ENCODE data around the gene TOMM34.

DNA sequence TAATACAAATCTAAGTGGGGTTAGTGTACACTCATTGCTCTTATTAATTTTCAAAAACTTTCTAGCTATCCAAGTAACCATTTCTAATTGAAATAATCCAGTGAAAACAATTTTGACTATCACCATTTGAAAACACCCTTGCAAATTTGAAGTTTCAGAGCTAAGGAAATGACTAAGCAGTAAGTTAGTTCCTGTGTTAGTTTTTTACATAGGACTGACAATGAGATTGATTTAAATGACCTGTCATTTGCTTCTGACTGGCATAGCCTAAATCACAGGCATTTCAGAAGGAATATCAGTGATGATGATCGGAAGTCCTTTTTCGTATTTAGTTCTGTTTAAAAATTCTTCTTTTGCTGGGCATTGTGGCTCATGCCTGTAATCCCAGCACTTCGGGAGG, 33.1 kb upstream of the TOMM34 start:
- no peak for TF ChIP-seq POLR2AphosphoS5 (IDR thresholded peaks at IDR 0.05; ENCODE audit: low read depth, low read length)
- no peak for TF ChIP-seq CTCF (IDR thresholded peaks at IDR 0.05)
- TF ChIP-seq, protein P1, sequence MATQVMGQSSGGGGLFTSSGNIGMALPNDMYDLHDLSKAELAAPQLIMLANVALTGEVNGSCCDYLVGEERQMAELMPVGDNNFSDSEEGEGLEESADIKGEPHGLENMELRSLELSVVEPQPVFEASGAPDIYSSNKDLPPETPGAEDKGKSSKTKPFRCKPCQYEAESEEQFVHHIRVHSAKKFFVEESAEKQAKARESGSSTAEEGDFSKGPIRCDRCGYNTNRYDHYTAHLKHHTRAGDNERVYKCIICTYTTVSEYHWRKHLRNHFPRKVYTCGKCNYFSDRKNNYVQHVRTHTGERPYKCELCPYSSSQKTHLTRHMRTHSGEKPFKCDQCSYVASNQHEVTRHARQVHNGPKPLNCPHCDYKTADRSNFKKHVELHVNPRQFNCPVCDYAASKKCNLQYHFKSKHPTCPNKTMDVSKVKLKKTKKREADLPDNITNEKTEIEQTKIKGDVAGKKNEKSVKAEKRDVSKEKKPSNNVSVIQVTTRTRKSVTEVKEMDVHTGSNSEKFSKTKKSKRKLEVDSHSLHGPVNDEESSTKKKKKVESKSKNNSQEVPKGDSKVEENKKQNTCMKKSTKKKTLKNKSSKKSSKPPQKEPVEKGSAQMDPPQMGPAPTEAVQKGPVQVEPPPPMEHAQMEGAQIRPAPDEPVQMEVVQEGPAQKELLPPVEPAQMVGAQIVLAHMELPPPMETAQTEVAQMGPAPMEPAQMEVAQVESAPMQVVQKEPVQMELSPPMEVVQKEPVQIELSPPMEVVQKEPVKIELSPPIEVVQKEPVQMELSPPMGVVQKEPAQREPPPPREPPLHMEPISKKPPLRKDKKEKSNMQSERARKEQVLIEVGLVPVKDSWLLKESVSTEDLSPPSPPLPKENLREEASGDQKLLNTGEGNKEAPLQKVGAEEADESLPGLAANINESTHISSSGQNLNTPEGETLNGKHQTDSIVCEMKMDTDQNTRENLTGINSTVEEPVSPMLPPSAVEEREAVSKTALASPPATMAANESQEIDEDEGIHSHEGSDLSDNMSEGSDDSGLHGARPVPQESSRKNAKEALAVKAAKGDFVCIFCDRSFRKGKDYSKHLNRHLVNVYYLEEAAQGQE (IDR thresholded peaks at IDR 0.05; ENCODE audit: insufficient read depth in 1 of 2, low read depth in 2 of 2, low read length in 1 of 2) = no peak
- TF ChIP-seq TCF7L2 (IDR thresholded peaks at IDR 0.05; ENCODE audit: low read depth, low read length) = no peak

Measured in Panc1 (cell line).